ENCODE data around the gene BFSP2.

The BFSP2 gene, protein sequence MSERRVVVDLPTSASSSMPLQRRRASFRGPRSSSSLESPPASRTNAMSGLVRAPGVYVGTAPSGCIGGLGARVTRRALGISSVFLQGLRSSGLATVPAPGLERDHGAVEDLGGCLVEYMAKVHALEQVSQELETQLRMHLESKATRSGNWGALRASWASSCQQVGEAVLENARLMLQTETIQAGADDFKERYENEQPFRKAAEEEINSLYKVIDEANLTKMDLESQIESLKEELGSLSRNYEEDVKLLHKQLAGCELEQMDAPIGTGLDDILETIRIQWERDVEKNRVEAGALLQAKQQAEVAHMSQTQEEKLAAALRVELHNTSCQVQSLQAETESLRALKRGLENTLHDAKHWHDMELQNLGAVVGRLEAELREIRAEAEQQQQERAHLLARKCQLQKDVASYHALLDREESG

DNA sequence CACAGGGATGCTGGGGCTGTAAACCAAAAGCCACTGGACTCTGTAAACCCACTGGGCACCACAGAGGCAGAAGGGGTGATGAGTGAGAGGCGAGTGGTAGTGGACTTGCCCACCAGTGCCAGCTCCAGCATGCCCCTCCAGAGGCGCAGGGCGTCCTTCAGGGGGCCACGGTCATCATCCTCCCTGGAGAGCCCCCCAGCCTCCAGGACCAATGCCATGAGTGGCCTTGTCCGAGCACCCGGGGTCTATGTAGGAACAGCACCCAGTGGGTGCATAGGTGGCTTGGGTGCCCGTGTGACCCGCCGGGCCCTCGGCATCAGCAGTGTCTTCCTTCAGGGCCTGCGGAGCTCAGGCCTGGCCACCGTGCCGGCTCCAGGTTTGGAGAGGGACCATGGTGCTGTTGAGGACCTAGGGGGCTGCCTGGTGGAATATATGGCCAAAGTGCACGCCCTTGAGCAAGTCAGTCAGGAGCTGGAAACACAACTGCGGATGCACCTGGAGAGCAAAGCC is at the start of gene BFSP2:
TSS of gene BFSP2 (plus strand) at position 51 of the 510 bp plus-strand sequence. CDS start at position 79, 28 bp downstream.
- DNase-seq (ENCODE audit: low read depth) = no peak

- DNase-seq (ENCODE audit: low read depth) = no peak
Observed at GRCh38 chr3:133354721-133355120, 45.1 kb upstream of the BFSP2 start.

DNA sequence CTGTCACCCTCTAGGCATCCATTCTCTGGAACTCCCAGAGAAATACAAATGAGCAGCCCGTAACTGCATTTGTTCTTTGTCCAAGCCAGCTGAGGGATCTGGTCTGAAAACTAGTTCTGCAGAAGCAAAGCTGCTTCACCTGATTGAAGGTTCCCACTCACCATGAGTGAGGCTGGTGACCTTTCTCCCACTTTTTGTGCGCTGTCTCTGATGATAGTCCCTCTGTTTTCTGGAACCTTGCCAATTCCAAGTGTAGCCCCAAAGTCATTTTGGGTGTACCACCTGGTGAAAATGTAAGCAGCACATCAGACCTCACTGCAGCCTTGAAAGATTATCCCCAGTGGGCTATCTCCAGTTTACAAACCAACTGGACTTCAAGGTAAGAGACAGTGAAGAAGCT is 39.4 kb upstream of the BFSP2 start:
- DNase-seq (ENCODE audit: low read depth) = no peak

DNA sequence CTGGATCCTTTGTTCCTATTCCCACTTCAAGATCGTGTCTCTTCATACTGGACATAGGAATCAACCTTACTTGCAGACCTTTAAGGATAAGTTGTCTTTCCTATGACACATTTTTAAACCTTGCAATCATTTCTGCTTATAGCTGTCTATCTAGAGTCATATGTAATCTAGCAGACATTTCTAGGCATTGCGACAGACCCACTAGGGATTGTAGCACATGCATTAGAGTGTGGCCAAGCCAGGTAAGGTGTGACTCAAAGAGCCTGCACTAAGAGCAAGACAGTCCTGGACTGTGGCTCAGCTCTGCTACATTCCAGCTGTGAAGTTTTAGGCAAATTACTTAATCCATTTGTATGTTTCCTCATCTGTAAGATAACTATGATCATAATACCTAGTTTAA is 38.8 kb upstream of the BFSP2 start:
- no peak for DNase-seq (ENCODE audit: low read depth)

GRCh38 chr3:133361435-133361834 is 38.4 kb upstream of the BFSP2 start:
- DNase-seq (ENCODE audit: low read depth) = no peak

GRCh38 chr3:133362539-133362938 is 37.3 kb upstream of the BFSP2 start:
- no peak for DNase-seq (ENCODE audit: low read depth)

GRCh38 chr3:133364704-133365103 is 35.2 kb upstream of the BFSP2 start:
- no peak for DNase-seq (ENCODE audit: low read depth)

DNA sequence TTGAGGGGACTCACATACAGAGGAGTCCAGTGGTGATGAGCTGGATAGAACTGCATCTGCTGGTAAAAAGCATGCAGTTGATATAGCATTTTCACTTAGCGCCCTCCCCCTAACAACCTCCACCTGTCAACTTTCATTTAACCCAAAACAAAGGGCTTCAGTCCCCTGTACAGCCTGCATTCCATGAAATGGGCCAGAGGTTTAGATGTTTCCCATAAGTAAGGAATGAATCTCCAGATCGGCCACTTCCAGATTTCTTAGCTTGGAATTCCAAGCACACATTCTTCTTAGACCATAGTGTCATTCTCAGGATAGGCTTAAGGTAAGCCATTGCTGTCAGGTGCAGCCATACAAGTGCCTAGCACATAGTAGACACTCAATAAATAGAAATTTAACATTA is 32.9 kb upstream of the BFSP2 start:
- DNase-seq (ENCODE audit: low read depth) = no peak

DNA sequence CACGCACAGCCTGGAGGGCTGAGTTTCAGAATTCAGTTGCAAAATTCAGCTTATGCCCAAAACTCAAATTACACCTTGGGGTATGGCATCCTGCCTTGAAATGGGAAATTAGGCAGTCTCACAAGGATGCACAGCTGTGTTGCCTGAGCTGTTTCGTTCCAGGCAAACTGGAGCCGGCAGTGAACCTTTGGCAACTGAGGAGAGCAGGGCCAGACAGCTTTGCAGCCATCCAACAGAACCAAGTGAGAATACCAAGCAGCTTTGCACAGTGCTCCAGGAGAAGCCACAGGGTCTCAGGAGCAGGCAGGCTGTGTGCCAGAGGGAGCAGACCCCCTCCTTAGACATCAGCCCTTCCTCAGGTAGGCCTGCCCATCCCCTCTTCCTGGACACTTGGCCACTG is 32.5 kb upstream of the BFSP2 start:
- no peak for DNase-seq (ENCODE audit: low read depth)

- DNase-seq (ENCODE audit: low read depth) = no peak
Observed at GRCh38 chr3:133367956-133368355, 31.9 kb upstream of the BFSP2 start.

DNA sequence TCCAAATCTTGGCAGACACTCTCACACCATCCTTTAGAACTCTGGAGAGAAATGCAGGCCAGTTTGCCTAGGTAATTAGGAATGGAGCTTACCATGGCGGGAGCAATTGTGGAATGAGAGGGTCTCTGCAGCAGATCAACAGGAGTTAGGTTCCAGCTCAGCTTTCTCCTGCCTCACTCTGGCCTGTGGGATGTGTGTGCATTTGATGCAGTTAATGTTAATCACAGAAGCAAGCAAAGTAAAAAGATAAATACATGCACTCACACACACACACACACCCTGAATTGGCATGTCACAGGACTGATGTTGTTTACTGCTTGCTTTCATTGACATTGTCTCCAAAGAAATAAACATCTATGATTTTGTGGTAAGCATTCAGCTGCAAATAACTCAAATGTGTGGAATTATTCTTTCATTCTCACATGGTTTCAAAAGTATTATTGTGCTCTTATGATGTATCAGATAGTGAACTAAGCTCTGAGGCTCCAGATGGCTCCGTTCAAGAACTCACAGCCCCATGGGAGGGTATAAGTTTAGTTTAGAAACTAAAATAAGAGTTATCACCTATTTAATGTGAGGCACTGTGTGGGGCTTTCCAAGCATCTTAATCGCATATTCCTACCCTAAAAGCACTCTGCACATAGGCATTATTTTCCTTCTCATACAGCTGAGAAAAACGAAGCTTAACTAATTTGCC is 31.3 kb upstream of the BFSP2 start:
- DNase-seq (ENCODE audit: low read depth) = no peak

DNA sequence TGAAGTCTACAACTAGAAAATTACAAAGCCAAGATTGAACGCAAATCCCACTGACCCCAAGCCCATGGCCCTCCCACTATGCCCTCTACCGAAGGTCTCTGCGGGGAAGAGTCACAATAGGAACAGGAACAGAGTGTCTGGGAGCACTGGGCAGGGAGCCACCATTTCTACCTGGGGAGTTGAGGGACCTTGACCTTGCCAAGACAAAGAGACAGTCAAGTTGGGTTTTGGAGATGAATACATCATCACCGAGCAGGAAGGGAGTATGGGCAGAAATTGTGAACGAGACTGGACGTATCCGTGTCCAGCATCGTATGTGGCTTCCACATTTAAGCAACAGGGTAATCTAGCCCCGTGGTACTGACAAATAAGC is 30.8 kb upstream of the BFSP2 start:
- DNase-seq (ENCODE audit: low read depth) = no peak

DNA sequence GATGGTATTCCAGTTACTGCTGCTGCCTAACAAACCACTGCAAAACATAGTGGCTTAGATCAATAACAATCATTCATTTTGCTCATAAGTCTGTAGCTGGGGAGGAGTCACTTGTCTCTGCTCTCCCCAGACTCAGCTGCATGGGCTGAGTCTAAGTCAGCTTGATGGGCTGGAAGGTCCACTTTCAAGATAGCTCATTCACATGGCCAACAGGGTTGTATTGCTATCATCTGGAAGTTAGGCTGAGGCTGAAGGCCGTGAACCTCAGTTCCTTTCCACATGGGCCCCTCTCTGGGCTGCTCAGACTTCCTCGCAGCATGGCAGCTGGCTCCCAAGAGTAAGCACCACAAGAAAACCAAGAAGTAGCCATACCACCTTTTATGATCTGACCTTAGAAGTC is 28.7 kb upstream of the BFSP2 start:
- no peak for DNase-seq (ENCODE audit: low read depth)

GRCh38 chr3:133371676-133372075 is 28.2 kb upstream of the BFSP2 start:
- DNase-seq (ENCODE audit: low read depth) = no peak

DNA sequence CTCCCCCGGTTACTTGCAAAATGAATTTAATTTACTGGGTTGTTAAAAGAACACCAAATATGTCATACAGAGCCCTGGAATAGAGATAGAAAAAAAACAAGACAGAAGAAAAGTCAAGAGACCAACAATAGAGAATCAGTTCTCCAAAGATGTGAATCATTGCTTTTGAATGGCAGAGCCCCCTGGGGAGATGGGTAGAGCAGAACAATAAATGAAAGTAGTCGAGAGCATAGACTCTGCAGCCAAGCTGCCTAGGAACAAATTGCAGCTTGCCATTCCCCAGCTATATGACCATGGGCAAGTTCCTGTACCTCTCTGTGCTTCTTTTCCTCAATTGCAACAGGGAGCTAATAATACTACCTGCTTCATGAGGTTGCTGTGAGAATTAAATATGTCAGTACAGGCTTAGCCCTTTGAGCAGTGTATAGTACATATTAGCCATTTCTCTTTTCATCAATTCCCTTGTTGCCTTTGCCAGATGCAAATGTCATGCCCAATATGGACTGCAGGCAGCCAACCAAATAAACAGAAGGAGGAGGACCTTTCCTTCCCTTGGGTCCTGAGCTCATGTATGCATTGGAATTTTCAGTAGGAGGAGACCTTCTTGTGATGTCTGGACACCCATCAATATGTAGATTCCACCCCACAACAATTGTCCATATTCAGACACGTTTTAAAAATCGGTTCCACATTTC is 25.0 kb upstream of the BFSP2 start:
- no peak for DNase-seq (ENCODE audit: low read depth)

DNA sequence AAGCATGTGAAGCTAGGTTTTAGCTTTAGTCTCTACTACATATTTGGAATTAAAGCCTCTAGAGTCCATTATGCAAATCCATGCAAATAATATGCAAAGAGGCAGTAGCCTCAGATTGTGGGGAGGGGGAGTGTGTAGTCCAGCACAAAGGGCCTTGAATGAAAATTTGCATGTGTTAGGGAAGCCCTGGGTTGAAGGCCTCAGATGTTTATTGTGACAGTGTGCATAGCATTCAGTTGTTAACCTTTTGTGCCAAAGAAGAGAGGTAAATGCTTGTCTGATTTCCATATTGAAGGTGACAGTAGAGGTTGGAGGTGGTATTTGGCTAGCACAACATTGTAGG is 24.5 kb upstream of the BFSP2 start:
- DNase-seq (ENCODE audit: low read depth) = no peak

DNA sequence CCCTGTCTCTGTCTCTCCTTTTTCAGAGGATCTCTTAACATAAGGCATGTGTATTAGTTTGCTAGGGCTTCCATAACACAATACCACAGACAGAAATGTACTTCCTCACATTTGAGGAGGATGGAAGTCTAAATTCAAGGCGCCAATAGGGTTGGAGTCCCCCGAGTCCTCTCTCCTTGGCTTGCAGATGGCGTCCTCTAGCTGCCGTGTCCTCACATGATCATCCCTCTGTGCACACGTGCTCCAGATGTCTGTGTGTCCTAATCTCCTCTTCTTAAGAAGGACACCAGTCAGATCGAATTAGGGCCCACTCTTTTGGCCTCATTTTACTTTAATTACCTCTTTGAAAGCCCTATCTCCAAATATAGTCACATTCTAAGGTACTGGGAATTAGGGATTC is 23.0 kb upstream of the BFSP2 start:
- DNase-seq (ENCODE audit: low read depth) = no peak

GRCh38 chr3:133377396-133377795 is 22.5 kb upstream of the BFSP2 start:
- DNase-seq (ENCODE audit: low read depth) = no peak

GRCh38 chr3:133379926-133380325 is 19.9 kb upstream of the BFSP2 start:
- DNase-seq (ENCODE audit: low read depth) = no peak

GRCh38 chr3:133380481-133381225 is 19.2 kb upstream of the BFSP2 start:
- DNase-seq (ENCODE audit: low read depth) = no peak

DNA sequence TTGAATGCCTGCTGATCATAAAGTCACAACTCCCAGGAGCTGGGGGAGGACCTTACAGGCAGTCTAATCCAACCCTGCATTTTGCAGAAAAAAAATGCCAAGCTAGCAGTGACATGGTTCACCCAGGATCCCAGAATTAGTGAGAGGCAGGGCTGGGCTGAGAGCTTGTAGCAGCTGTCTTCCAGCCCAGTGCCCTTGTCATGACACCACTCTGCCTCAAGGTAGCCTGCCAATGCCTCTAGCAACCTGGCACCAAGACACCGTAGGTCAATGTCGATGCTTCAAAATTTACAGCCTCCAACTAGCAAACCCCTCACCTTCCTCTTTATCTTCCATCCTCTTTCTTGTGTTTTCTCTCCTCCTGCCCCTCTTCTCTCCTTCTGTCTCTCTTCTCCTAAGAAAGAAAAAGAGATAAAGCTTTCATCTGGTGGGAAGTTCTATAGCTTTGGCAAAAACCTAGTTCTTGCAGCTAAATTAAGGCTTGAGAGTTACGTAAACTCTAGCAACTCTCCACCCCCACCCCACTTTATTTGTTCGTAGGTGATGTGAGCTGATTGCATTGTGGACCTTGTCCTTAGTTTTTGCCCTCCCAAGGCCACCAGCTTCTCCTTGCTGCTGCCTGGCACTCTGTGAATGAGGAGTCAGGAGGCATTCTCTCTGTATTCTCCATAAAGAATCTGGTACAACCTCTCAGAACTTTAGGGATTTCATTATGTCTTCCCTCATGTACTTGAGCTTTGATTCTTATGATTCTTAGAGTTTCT is 18.3 kb upstream of the BFSP2 start:
- DNase-seq (ENCODE audit: low read depth) = no peak

Data from HS-27A (cell line).